WTC11 (cell line): ENCODE measurements around the gene GDPD3. TPM values are rescaled to one million over a fixed set of nuclear protein-coding genes. Genes with fewer than 3 reads are reported as not detected.

Experiments
- ATAC-seq: fragments of 200-7000 bp; cut with Tn5 transposase; 2 replicates; pipeline ENCODE4 v1.10.0; 2021; ENCODE audit warnings: mild to moderate bottlenecking, moderate library complexity
- CTCF ChIA-PET: fragments of 300-600 bp; sonication (Branson Sonifier 250); formaldehyde crosslinking; loops from one replicate; lab custom pipeline; 2021; ENCODE audit warnings: antibody characterized with exemption; lab: Charles Lee
- POLR2A ChIA-PET: fragments of 350-600 bp; sonication (Branson Sonifier 250); formaldehyde crosslinking; loops from one replicate; lab custom pipeline; 2021; ENCODE audit warnings: antibody characterized with exemption; lab: Charles Lee
- DNase-seq: peaks from one replicate; pipeline ENCODE4 v3.0.0; 2021; ENCODE audit warnings: low spot score
- H3K27ac Mint-ChIP-seq: 2 replicates; pipeline ENCODE4 v1.8.0; 2021; ENCODE audit warnings: mixed read lengths
- H3K27me3 Mint-ChIP-seq: 2 replicates; pipeline ENCODE4 v1.8.0; 2021; ENCODE audit warnings: low read depth, mild to moderate bottlenecking, moderate library complexity, mixed read lengths
- H3K36me3 Mint-ChIP-seq: 2 replicates; pipeline ENCODE4 v1.8.0; 2021; ENCODE audit warnings: mixed read lengths
- H3K4me1 Mint-ChIP-seq: 2 replicates; pipeline ENCODE4 v1.8.0; 2022; ENCODE audit warnings: mixed read lengths
- H3K4me3 Mint-ChIP-seq: 2 replicates; pipeline ENCODE4 v1.8.0; 2021; ENCODE audit warnings: mild to moderate bottlenecking, moderate library complexity, mixed read lengths
- H3K9me3 Mint-ChIP-seq: 2 replicates; pipeline ENCODE4 v1.8.0; 2021; ENCODE audit warnings: mixed read lengths
- ESRRA ChIP-seq: sonication (generic); formaldehyde crosslinking; IDR thresholded peaks from 2 replicates; pipeline ENCODE4 v1.8.1; 2022; ENCODE audit warnings: mild to moderate bottlenecking, missing genetic modification reagents, borderline replicate concordance
- FOXP4 ChIP-seq: sonication (generic); formaldehyde crosslinking; IDR thresholded peaks from 2 replicates; pipeline ENCODE4 v1.8.0; 2022; ENCODE audit warnings: mild to moderate bottlenecking, missing genetic modification reagents
- MLX ChIP-seq: sonication (generic); formaldehyde crosslinking; IDR thresholded peaks from 2 replicates; pipeline ENCODE4 v1.8.1; 2023; ENCODE audit warnings: mild to moderate bottlenecking, missing genetic modification reagents, moderate library complexity
- NFATC4 ChIP-seq: fragments of 250-450 bp; sonication (Bioruptor Pico); IDR thresholded peaks from 2 replicates; pipeline ENCODE4 v1.9.0; 2021; ENCODE audit warnings: mild to moderate bottlenecking
- NR2C2 ChIP-seq: sonication (generic); formaldehyde crosslinking; IDR thresholded peaks from 2 replicates; pipeline ENCODE4 v1.8.0; 2022; ENCODE audit warnings: mild to moderate bottlenecking, missing genetic modification reagents
- PRDM15 ChIP-seq: sonication (generic); formaldehyde crosslinking; IDR thresholded peaks from 2 replicates; pipeline ENCODE4 v1.8.0; 2022; ENCODE audit warnings: missing genetic modification reagents
- PRRX2 ChIP-seq: fragments of 250-450 bp; sonication (Bioruptor Pico); IDR thresholded peaks from 2 replicates; pipeline ENCODE4 v1.8.0; 2021; ENCODE audit warnings: mild to moderate bottlenecking
- SMAD4 ChIP-seq: sonication (generic); formaldehyde crosslinking; IDR thresholded peaks from 2 replicates; pipeline ENCODE4 v1.8.0; 2022; ENCODE audit warnings: mild to moderate bottlenecking, missing genetic modification reagents
- ZNF121 ChIP-seq: sonication (generic); formaldehyde crosslinking; IDR thresholded peaks from 2 replicates; pipeline ENCODE4 v1.8.0; 2023; ENCODE audit warnings: missing genetic modification reagents
- ZNF317 ChIP-seq: sonication (generic); formaldehyde crosslinking; IDR thresholded peaks from 2 replicates; pipeline ENCODE4 v1.8.1; 2023; ENCODE audit warnings: low read depth, mild to moderate bottlenecking, moderate library complexity, missing genetic modification reagents, borderline replicate concordance
- ZNF416 ChIP-seq: fragments of 250-450 bp; sonication (Bioruptor Pico); IDR thresholded peaks from 2 replicates; pipeline ENCODE4 v1.9.0; 2021; ENCODE audit warnings: mild to moderate bottlenecking, inconsistent platforms
- total RNA-seq: library from RNA; stranded (reverse); gene quantifications from 3 replicates; pipeline ENCODE4 v1.2.3, GENCODE V29; 2021
- TF ChIP-seq, protein P1 (sequence below): sonication (generic); formaldehyde crosslinking; IDR thresholded peaks from 2 replicates; pipeline ENCODE4 v1.8.0; 2023; ENCODE audit warnings: mild to moderate bottlenecking, missing genetic modification reagents
- TF ChIP-seq, protein P2 (sequence below): sonication (generic); formaldehyde crosslinking; IDR thresholded peaks from 2 replicates; pipeline ENCODE4 v1.8.0; 2023; ENCODE audit warnings: missing genetic modification reagents
- TF ChIP-seq, protein P3 (sequence below): sonication (generic); formaldehyde crosslinking; conservative IDR thresholded peaks from 2 replicates; pipeline ENCODE4 v1.8.1; 2023; ENCODE audit warnings: mild to moderate bottlenecking, low read depth, missing genetic modification reagents, moderate library complexity

Gene GDPD3
- total RNA-seq, 1 experiment from 2014 or later, result 2.5 TPM

DNA sequence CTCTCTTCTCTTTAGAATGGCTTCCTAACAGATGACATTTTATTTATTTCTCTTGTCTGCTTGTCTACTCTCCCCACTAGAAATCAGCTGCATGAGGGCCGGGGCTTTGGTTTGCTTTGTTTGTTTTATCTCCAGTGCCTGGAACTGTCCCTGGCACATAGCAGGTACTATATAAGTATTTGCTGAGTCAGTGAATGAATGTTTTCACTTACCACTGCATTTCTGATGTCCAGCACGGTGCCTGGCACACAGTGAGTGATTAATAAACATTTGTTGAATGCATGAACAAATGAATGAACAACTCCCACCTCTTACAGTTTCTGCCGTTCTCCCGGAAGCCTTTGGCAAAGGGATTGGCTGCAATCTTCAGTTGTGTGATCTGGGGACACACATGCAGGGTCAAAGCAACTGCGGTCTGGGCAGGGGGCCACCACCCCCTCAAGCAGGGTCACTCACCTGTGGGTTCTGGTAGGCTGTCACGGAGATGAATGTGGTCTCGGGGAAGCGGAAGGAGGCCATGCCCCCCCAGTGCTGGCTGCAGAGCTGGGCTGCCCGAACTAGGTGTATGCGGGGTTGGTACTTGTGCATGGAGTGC, 25.0 kb downstream of the GDPD3 start:
- H3K27ac Mint-ChIP-seq, result no peak overlapping the region; the same call in 1 of the 2 replicates
- H3K4me3 Mint-ChIP-seq, result no peak overlapping the region
- no peak for ATAC-seq
- peaks cover 12% of the 10 kb centered on the region for H3K4me1 Mint-ChIP-seq
- TF ChIP-seq MLX (no peak), NR2C2 (no peak), SMAD4 (CRISPR knock-in tag) (no peak), NFATC4 (no peak), ESRRA (CRISPR knock-in tag) (no peak)
- TF ChIP-seq, protein P1, sequence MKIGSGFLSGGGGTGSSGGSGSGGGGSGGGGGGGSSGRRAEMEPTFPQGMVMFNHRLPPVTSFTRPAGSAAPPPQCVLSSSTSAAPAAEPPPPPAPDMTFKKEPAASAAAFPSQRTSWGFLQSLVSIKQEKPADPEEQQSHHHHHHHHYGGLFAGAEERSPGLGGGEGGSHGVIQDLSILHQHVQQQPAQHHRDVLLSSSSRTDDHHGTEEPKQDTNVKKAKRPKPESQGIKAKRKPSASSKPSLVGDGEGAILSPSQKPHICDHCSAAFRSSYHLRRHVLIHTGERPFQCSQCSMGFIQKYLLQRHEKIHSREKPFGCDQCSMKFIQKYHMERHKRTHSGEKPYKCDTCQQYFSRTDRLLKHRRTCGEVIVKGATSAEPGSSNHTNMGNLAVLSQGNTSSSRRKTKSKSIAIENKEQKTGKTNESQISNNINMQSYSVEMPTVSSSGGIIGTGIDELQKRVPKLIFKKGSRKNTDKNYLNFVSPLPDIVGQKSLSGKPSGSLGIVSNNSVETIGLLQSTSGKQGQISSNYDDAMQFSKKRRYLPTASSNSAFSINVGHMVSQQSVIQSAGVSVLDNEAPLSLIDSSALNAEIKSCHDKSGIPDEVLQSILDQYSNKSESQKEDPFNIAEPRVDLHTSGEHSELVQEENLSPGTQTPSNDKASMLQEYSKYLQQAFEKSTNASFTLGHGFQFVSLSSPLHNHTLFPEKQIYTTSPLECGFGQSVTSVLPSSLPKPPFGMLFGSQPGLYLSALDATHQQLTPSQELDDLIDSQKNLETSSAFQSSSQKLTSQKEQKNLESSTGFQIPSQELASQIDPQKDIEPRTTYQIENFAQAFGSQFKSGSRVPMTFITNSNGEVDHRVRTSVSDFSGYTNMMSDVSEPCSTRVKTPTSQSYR (CRISPR knock-in tag), result no peak
- no peaks in the 10 kb centered on the region for H3K27me3 Mint-ChIP-seq
- POLR2A ChIA-PET, result interaction anchor here (0.6 kb wide), 1 partner anchor 273 kb away, joined by 10 read pairs; no protein-coding TSS in a partner anchor
- peaks cover 19% of the 10 kb centered on the region for H3K36me3 Mint-ChIP-seq
- no peak for DNase-seq
- CTCF ChIA-PET, result interaction anchor here (0.6 to 1.1 kb wide), 2 partner anchors 24 to 130 kb away, joined by 3 to 6 read pairs; no protein-coding TSS in a partner anchor
- peaks cover 4% of the 10 kb centered on the region; the same call in 1 of the 2 replicates for H3K9me3 Mint-ChIP-seq

- Mint-ChIP-seq H3K4me3 (no peak overlapping the region), H3K36me3 (peaks cover 27% of the 10 kb centered on the region), H3K9me3 (peaks cover 4% of the 10 kb centered on the region; the same call in 1 of the 2 replicates), H3K27ac (no peak overlapping the region)
- DNase-seq, result no peak
- ATAC-seq, result no peak
- TF ChIP-seq ZNF416 (CRISPR knock-in tag) (no peak), SMAD4 (CRISPR knock-in tag) (no peak), ZNF121 (CRISPR knock-in tag) (peak; percentile 91)
- TF ChIP-seq, protein P2, sequence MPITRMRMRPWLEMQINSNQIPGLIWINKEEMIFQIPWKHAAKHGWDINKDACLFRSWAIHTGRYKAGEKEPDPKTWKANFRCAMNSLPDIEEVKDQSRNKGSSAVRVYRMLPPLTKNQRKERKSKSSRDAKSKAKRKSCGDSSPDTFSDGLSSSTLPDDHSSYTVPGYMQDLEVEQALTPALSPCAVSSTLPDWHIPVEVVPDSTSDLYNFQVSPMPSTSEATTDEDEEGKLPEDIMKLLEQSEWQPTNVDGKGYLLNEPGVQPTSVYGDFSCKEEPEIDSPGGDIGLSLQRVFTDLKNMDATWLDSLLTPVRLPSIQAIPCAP (CRISPR knock-in tag), result no peak
- TF ChIP-seq, all 79 proteins: peak for 1
- Mint-ChIP-seq H3K27me3 (no peaks in the 10 kb centered on the region), H3K4me1 (peaks cover 8% of the 10 kb centered on the region)
- POLR2A ChIA-PET, result interaction anchor here (0.6 kb wide), 1 partner anchor 272 kb away, joined by 10 read pairs; no protein-coding TSS in a partner anchor
- CTCF ChIA-PET, result interaction anchor here (0.6 to 2.0 kb wide), 4 partner anchors 25 to 327 kb away, joined by 3 to 10 read pairs (median 7); no protein-coding TSS in a partner anchor
These were observed 26.0 kb downstream of the GDPD3 start for GRCh38 chr16:30087181-30087898.

- peaks cover 4% of the 10 kb centered on the region; the same call in 1 of the 2 replicates for H3K9me3 Mint-ChIP-seq
- ChIA-PET CTCF (interaction anchor here (2.0 kb wide), 1 partner anchor 26 kb away, joined by 10 read pairs; no protein-coding TSS in a partner anchor), POLR2A (no interaction called here)
- H3K27me3 Mint-ChIP-seq, result no peaks in the 10 kb centered on the region
- H3K36me3 Mint-ChIP-seq, result peaks cover 34% of the 10 kb centered on the region
- no peak overlapping the region for H3K4me3 Mint-ChIP-seq
- no peak overlapping the region for H3K27ac Mint-ChIP-seq
- ATAC-seq, result no peak
- H3K4me1 Mint-ChIP-seq, result peaks cover 8% of the 10 kb centered on the region; the same call in 1 of the 2 replicates
- no peak for DNase-seq
- TF ChIP-seq FOXP4 (no peak), PRDM15 (CRISPR knock-in tag) (no peak), ZNF121 (CRISPR knock-in tag) (no peak), PRRX2 (CRISPR knock-in tag) (no peak), ZNF317 (no peak)
- TF ChIP-seq, protein P3, sequence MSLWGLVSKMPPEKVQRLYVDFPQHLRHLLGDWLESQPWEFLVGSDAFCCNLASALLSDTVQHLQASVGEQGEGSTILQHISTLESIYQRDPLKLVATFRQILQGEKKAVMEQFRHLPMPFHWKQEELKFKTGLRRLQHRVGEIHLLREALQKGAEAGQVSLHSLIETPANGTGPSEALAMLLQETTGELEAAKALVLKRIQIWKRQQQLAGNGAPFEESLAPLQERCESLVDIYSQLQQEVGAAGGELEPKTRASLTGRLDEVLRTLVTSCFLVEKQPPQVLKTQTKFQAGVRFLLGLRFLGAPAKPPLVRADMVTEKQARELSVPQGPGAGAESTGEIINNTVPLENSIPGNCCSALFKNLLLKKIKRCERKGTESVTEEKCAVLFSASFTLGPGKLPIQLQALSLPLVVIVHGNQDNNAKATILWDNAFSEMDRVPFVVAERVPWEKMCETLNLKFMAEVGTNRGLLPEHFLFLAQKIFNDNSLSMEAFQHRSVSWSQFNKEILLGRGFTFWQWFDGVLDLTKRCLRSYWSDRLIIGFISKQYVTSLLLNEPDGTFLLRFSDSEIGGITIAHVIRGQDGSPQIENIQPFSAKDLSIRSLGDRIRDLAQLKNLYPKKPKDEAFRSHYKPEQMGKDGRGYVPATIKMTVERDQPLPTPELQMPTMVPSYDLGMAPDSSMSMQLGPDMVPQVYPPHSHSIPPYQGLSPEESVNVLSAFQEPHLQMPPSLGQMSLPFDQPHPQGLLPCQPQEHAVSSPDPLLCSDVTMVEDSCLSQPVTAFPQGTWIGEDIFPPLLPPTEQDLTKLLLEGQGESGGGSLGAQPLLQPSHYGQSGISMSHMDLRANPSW, result no peak
These were observed 26.8 kb downstream of the GDPD3 start for GRCh38 chr16:30086291-30087140.
